CD4-positive, CD25-positive, alpha-beta regulatory T cell (primary cell): ENCODE data around the gene MFSD6L. TPM values are rescaled to one million over a fixed set of nuclear protein-coding genes. Genes with fewer than 3 reads are reported as not detected.
A peak's percentile ranks its signal among the peaks of the same experiment; 100 is the strongest.

ENCODE experiments used
- ATAC-seq, 2 donors: fragments of 150-1000 bp; cut with Tn5 transposase; one replicate each; pipeline ENCODE4 v1.10.0; 2021; ENCODE audit warnings: low read depth in 2 of 2, moderate number of reproducible peaks in 2 of 2, moderate library complexity in 1 of 2
- DNase-seq, 3 donors: peaks; one replicate each; pipeline versions ENCODE4 v3.0.0 to v3.0.0-alpha.2; 2012 to 2022; ENCODE audit warnings: mixed read lengths in 1 of 3
- H3K27ac ChIP-seq: one replicate; pipeline ENCODE4 v1.7.0; 2013; ENCODE audit warnings: mild to moderate bottlenecking, low read length; ENCODE audit not compliant: insufficient read depth, poor library complexity, severe bottlenecking
- H3K27me3 ChIP-seq: one replicate; pipeline ENCODE4 v1.7.0; 2013; ENCODE audit warnings: low read length; ENCODE audit not compliant: control insufficient read depth, insufficient read depth
- H3K36me3 ChIP-seq: one replicate; pipeline ENCODE4 v1.7.0; 2013; ENCODE audit warnings: mild to moderate bottlenecking, low read length, moderate library complexity; ENCODE audit not compliant: control insufficient read depth, insufficient read depth
- H3K4me1 ChIP-seq: 2 replicates; pipeline ENCODE4 v1.7.0; 2013; ENCODE audit warnings: mild to moderate bottlenecking, low read length; ENCODE audit not compliant: insufficient read depth, control insufficient read depth, poor library complexity, severe bottlenecking
- H3K4me3 ChIP-seq: one replicate; pipeline ENCODE4 v1.7.0; 2013; ENCODE audit warnings: low read depth, mild to moderate bottlenecking, low read length, moderate library complexity
- H3K9me3 ChIP-seq, 2 experiments: 1 replicate in 1 of 2; 2 replicates in 1 of 2; pipeline ENCODE4 v1.7.0; 2013; ENCODE audit warnings: low read length in 2 of 2, mild to moderate bottlenecking in 1 of 2, moderate library complexity in 1 of 2; ENCODE audit not compliant: control insufficient read depth in 2 of 2
- H3K27ac Mint-ChIP-seq, 3 donors: one replicate each; pipeline ENCODE4 v1.8.0; 2020 to 2022; ENCODE audit warnings: mild to moderate bottlenecking in 3 of 3, mixed read lengths in 3 of 3, moderate library complexity in 2 of 3
- H3K27me3 Mint-ChIP-seq: one replicate; pipeline ENCODE4 v1.8.0; 2022; ENCODE audit warnings: mild to moderate bottlenecking, mixed read lengths
- H3K36me3 Mint-ChIP-seq: one replicate; pipeline ENCODE4 v1.8.0; 2020; ENCODE audit warnings: mixed read lengths
- H3K4me1 Mint-ChIP-seq, 4 donors: one replicate each; pipeline ENCODE4 v1.8.0; 2020 to 2022; ENCODE audit warnings: mixed read lengths in 4 of 4, mild to moderate bottlenecking in 1 of 4
- H3K4me3 Mint-ChIP-seq, 4 donors: one replicate each; pipeline ENCODE4 v1.8.0; 2020 to 2022; ENCODE audit warnings: mild to moderate bottlenecking in 4 of 4, mixed read lengths in 4 of 4, moderate library complexity in 3 of 4
- H3K9me3 Mint-ChIP-seq, 7 donors: one replicate each; pipeline ENCODE4 v1.8.0; 2020 to 2022; ENCODE audit warnings: mixed read lengths in 7 of 7, mild to moderate bottlenecking in 3 of 7, moderate library complexity in 2 of 7
- polyA plus RNA-seq, 4 donors: library from polyadenylated mRNA; unstranded; fragments of 300-500 nt; fragmentation: Illumina TruSeq; gene quantifications; one replicate each; pipeline ENCODE4 v1.2.3, GENCODE V29; 2021
- total RNA-seq: library from RNA; stranded (reverse); gene quantifications from one replicate; pipeline ENCODE4 v1.2.3, GENCODE V29; 2022

Gene MFSD6L
- total and polyA plus RNA-seq, 5 donors from 2014 or later = not detected

DNA sequence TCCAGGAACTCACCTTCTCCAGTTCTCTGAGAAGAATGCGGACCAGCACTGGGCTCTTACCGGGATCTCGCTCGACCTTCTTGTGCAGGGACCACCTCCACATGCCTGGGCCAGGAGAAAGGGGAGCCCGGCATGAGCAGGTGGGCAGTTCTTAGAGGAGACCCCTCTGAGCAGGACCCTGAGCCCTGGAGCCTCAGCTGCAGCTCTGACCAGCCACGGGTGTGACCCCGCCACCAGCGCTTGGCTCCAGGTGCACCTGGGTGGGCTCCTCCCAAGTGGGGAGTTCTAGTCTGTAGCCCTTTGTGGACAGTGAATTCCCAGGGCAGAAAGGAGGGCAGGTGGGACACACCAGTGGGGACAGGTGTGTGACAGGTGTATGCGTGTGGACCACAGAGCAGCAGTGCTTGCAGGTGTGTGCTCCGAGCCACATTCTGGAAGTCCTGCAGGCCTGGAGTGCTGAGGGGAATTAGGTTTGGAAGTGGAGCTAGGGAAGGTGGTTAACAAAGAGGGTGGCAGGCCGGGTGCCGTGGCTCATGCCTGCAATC is 39.5 kb upstream of the MFSD6L start:
- peaks cover 17% of the 10 kb centered on the region for H3K27me3 Mint-ChIP-seq
- H3K4me3 Mint-ChIP-seq = no peak overlapping the region
- DNase-seq (no peak), ATAC-seq (no peak)
- no peaks in the 10 kb centered on the region for H3K36me3 Mint-ChIP-seq
- Histone ChIP-seq H3K4me1 (no peaks in the 10 kb centered on the region), H3K27ac (no peak overlapping the region), H3K9me3 (no peaks in the 10 kb centered on the region), H3K27me3 (no peaks in the 10 kb centered on the region), H3K4me3 (no peak overlapping the region), H3K36me3 (no peaks in the 10 kb centered on the region)
- H3K4me1 Mint-ChIP-seq = no peaks in the 10 kb centered on the region
- H3K9me3 Mint-ChIP-seq = no peaks in the 10 kb centered on the region
- no peak overlapping the region for H3K27ac Mint-ChIP-seq

DNA sequence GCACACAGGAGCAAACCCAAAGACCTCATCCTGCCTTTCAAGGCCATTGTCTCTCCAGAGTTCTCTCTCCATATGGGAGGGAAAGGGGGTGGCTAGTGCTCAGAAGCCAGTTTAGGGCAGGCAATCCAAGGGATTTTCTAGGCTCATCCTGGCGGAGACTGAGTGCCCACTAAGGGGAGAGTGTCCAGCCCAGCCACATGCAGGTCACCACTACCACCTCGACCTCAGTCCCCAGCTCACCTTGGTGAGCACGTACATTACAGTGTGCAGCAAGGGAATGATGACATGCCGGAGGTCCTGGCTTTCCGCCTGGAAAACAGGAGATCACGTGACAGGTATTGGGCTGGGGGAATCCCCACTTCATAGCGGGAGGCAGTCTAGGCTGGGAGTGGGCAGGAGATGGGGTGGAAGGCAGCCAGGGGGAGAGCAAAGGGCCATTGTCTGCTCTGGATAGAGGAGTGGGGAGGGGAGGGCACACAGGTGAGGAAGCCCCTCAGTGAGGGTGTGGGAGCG is 38.5 kb upstream of the MFSD6L start:
- peaks cover 11% of the 10 kb centered on the region for H3K27me3 Mint-ChIP-seq
- DNase-seq (no peak), ATAC-seq (no peak)
- H3K36me3 Mint-ChIP-seq = no peaks in the 10 kb centered on the region
- Histone ChIP-seq H3K4me3 (no peak overlapping the region), H3K27me3 (no peaks in the 10 kb centered on the region), H3K36me3 (no peaks in the 10 kb centered on the region), H3K4me1 (no peaks in the 10 kb centered on the region), H3K9me3 (no peaks in the 10 kb centered on the region), H3K27ac (no peak overlapping the region)
- no peaks in the 10 kb centered on the region for H3K4me1 Mint-ChIP-seq
- H3K4me3 Mint-ChIP-seq = no peak overlapping the region
- H3K9me3 Mint-ChIP-seq = no peaks in the 10 kb centered on the region
- no peak overlapping the region for H3K27ac Mint-ChIP-seq

DNA sequence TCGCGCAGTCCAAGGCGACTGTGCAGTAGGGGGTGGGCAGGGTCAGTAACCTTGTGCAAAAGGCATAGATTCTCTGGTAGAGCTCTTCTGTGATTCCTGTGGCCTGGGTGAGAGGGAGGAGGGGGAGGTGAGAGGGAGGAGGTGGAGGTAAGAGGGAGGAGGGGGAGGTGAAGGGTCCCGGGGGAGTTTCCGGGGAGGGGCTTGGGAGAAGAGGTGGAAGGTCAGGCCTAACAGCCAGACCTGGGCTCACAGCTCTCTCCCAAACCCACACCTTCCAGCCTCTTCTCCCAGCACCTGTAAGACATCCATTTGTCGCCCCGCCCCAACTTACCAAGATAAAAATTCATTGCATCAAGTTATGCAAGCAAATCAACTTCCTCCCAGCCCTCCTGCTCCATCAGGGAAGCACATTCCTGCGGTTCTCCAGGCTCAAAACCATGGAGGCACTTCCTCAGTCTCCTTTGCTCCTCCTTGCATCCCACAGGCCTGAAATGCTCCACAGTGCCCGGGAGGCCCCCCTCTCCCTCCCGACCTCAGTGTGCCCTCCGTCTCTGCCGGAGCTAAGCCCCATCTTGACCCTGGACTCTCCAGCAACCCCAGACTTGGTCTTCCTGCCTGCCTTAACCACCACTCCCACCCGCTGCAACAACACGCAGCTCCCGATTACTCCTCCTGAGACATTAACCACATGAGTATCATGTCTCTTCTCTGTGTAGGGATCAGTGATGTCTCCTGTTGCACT is 37.8 kb upstream of the MFSD6L start:
- Histone ChIP-seq H3K4me1 (no peaks in the 10 kb centered on the region), H3K9me3 (no peaks in the 10 kb centered on the region), H3K27ac (no peak overlapping the region), H3K4me3 (no peak overlapping the region), H3K27me3 (no peaks in the 10 kb centered on the region), H3K36me3 (no peaks in the 10 kb centered on the region)
- Mint-ChIP-seq H3K4me3 (no peak overlapping the region), H3K4me1 (no peaks in the 10 kb centered on the region), H3K27ac (no peak overlapping the region), H3K9me3 (no peaks in the 10 kb centered on the region), H3K27me3 (peaks cover 11% of the 10 kb centered on the region), H3K36me3 (no peaks in the 10 kb centered on the region)
- DNase-seq (no peak), ATAC-seq (no peak)

DNA sequence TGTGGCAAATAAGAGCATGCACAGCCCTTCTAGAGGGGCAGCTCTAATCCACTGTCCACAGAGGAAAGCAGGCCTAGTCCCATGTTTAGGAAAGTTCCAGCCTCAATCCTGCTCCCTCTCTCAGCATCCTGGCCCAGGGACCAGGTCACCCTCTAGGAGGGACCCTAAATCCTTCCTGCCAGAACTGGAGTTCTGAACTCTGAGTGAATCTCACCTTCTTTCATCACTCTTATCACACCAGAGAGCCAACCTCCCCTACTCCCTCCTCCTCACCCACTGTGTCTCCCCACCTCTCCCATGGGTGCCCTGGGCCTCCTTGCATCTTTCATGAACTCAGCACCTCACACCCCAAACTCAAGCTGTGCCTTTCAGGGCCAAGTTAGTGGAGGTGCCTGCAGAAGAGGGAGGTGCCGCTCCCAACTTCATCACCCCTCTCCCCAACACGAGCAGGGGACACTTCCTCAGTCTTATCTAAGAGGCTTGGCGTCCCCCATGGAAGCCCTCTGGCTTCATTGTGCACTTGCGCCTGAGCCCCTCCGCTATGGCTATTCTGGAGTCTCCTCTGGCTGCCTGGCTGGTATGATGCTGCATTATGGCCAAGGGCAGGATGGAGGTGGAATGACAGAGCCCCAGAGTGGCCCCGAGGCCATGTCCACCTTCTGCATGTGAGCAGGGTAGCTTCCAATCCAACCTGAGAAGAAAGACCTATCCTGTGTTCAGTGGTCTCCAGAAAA is 36.6 kb upstream of the MFSD6L start:
- Histone ChIP-seq H3K4me3 (no peak overlapping the region), H3K27ac (no peak overlapping the region), H3K4me1 (no peaks in the 10 kb centered on the region), H3K27me3 (no peaks in the 10 kb centered on the region), H3K9me3 (no peaks in the 10 kb centered on the region), H3K36me3 (no peaks in the 10 kb centered on the region)
- Mint-ChIP-seq H3K36me3 (no peaks in the 10 kb centered on the region), H3K4me3 (no peak overlapping the region), H3K9me3 (no peaks in the 10 kb centered on the region), H3K27ac (no peak overlapping the region), H3K27me3 (peaks cover 7% of the 10 kb centered on the region), H3K4me1 (no peaks in the 10 kb centered on the region)
- ATAC-seq (no peak), DNase-seq (no peak)

DNA sequence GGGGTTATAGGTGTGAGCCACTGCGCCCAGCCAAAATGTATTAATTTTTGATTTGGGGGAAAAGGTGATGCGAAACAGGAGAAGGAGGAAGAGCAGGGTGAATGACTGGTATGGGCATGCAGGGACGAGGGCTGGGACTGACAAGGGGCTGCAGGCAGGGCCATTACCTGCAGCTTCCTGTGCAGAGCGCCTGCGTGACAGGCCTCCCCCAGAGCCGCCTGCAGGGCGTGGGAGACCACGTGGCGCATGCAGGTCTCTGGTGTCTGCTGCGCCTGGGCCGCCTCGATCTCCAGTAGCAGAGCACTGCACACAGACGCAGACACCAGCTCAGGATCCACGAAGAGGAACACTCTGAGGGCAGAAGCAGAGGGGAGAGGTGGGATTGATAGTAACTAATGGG is 35.9 kb upstream of the MFSD6L start:
- H3K4me3 ChIP-seq = no peak overlapping the region
- no peak for DNase-seq
- no peaks in the 10 kb centered on the region for H3K36me3 ChIP-seq
- no peaks in the 10 kb centered on the region for H3K9me3 Mint-ChIP-seq
- H3K27me3 ChIP-seq = no peaks in the 10 kb centered on the region
- H3K27me3 Mint-ChIP-seq = peaks cover 7% of the 10 kb centered on the region
- no peaks in the 10 kb centered on the region for H3K36me3 Mint-ChIP-seq
- H3K27ac Mint-ChIP-seq = no peak overlapping the region
- H3K4me1 ChIP-seq = no peaks in the 10 kb centered on the region
- no peak overlapping the region for H3K4me3 Mint-ChIP-seq
- H3K4me1 Mint-ChIP-seq = no peaks in the 10 kb centered on the region
- no peaks in the 10 kb centered on the region for H3K9me3 ChIP-seq
- no peak overlapping the region for H3K27ac ChIP-seq
- ATAC-seq = no peak

DNA sequence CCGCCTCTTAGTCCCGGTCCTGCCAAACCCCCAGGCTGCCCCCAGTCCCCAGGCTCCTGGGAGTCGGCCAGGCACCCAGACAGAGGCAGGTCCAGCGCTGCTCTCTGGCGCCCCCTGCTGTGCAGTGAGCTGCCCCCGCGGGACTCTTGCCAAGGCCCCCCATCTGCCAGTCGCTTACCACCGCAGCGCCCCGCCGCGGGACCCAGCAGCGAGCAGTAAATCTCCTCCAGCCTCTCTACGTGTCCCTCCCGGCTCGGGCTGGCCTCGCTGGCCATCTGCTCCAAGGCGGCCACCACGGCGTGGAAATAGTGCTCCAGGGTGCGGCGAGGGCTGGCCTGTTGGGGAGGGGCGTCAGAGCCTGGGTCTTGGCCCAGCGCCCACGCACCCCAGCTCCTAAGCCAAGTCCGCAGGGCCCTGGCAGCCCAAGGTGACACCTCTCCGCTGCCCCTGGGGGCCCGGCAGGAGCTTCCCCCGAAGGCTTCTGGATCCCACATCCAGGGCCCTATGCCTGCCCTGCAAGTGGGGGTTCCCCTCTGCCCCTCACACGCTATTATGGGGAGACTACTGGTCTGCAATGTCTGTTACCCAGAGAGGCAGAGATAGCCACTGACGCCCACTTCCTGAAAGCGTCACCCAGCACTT is 33.7 kb upstream of the MFSD6L start:
- no peaks in the 10 kb centered on the region for H3K4me1 Mint-ChIP-seq
- H3K27ac Mint-ChIP-seq = no peak overlapping the region
- Histone ChIP-seq H3K27ac (no peak overlapping the region), H3K4me3 (no peak overlapping the region), H3K36me3 (no peaks in the 10 kb centered on the region), H3K4me1 (no peaks in the 10 kb centered on the region), H3K9me3 (no peaks in the 10 kb centered on the region), H3K27me3 (no peaks in the 10 kb centered on the region)
- H3K27me3 Mint-ChIP-seq = peaks cover 4% of the 10 kb centered on the region
- no peaks in the 10 kb centered on the region for H3K9me3 Mint-ChIP-seq
- ATAC-seq (no peak), DNase-seq (peak in 1 of 3 donors; percentile 10)
- no peak overlapping the region for H3K4me3 Mint-ChIP-seq
- no peaks in the 10 kb centered on the region for H3K36me3 Mint-ChIP-seq

DNA sequence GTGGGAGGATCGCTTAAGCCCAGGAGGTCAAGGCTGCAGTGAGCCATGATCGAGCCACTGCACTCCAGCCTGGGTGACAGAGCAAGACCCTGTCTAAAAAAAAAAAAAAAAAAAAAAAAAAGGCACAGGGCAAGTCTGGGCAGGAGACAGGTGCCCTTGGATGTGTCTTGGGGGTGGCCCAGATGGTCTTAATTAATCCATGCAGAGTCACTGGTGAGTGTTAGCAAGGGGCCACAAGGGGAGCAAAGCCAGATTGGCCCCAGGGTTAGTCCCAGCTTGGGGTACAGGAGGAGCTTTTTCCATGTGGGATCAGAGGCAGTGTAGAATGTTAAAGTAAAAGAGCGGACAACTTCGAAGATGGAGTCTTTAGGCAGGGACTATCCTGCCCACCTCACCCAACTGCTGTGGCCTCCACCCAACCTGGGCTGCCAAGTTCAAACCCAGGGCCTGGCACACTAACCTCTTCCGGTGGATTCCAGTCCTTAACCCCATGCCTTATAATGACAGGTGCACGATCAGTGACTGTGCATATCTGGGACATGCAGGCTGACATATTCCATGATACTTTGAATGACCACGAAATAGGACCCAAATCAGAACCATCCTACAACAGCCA is 32.2 kb upstream of the MFSD6L start:
- Histone ChIP-seq H3K36me3 (no peaks in the 10 kb centered on the region), H3K4me3 (no peak overlapping the region), H3K27ac (no peak overlapping the region), H3K4me1 (no peaks in the 10 kb centered on the region), H3K27me3 (no peaks in the 10 kb centered on the region), H3K9me3 (no peaks in the 10 kb centered on the region)
- no peak overlapping the region for H3K4me3 Mint-ChIP-seq
- H3K27ac Mint-ChIP-seq = no peak overlapping the region
- H3K4me1 Mint-ChIP-seq = no peaks in the 10 kb centered on the region
- ATAC-seq (no peak), DNase-seq (no peak)
- H3K27me3 Mint-ChIP-seq = peaks cover 4% of the 10 kb centered on the region
- no peaks in the 10 kb centered on the region for H3K9me3 Mint-ChIP-seq
- H3K36me3 Mint-ChIP-seq = no peaks in the 10 kb centered on the region
